Testis (tissue), 2 donors: ENCODE data around the gene PARP8.

ENCODE experiments used
- POLR2A ChIP-seq: fragments of 450-650 bp; IDR thresholded peaks from one replicate; pipeline ENCODE4 v1.6.1; 2017; ENCODE audit warnings: antibody characterized with exemption, mild to moderate bottlenecking, moderate library complexity
- TF ChIP-seq, protein P1 (sequence below), 3 experiments: fragments of 450-650 bp in 2 of 3; fragments of 200-600 bp in 1 of 3; sonication (generic) in 1 of 3; IDR thresholded peaks; one replicate each; pipeline ENCODE4 v1.5.1; 2016 to 2019; ENCODE audit warnings: antibody characterized with exemption in 3 of 3, mild to moderate bottlenecking in 2 of 3, moderate library complexity in 1 of 3

DNA sequence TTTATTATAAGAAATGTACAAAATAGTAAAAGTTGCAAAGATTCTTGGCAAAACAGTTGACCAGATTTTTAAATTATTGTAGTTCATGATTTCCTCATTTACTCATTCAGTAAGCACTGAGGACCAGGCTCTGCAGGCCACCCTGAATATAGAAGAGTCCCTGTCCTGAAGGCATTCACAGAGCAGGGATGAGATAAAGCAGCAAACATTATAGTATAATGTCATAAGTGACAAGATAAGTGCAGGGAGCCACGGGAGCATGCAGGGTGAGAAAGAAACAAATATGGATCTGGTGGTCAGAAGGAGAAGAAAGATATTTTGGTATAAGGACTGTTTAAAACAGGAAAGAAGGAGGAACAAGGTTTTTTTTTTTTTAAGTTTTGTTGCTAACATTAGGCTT, 46.0 kb downstream of the PARP8 start:
- TF ChIP-seq, protein P1, sequence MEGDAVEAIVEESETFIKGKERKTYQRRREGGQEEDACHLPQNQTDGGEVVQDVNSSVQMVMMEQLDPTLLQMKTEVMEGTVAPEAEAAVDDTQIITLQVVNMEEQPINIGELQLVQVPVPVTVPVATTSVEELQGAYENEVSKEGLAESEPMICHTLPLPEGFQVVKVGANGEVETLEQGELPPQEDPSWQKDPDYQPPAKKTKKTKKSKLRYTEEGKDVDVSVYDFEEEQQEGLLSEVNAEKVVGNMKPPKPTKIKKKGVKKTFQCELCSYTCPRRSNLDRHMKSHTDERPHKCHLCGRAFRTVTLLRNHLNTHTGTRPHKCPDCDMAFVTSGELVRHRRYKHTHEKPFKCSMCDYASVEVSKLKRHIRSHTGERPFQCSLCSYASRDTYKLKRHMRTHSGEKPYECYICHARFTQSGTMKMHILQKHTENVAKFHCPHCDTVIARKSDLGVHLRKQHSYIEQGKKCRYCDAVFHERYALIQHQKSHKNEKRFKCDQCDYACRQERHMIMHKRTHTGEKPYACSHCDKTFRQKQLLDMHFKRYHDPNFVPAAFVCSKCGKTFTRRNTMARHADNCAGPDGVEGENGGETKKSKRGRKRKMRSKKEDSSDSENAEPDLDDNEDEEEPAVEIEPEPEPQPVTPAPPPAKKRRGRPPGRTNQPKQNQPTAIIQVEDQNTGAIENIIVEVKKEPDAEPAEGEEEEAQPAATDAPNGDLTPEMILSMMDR (IDR thresholded peaks at IDR 0.05), result no peak
- no peak for TF ChIP-seq POLR2A
